Neural cell (in vitro differentiated cells): ENCODE data around the gene EIF4G3. TPM values are rescaled to one million over a fixed set of nuclear protein-coding genes. Genes with fewer than 3 reads are reported as not detected.

Source experiments
- H2AFZ ChIP-seq: fragments of 200-600, 300-800 bp; sonication (generic), shearing (Covaris generic); 2 replicates; pipeline ENCODE4 v1.6.0; 2014; ENCODE audit warnings: low read depth, mild to moderate bottlenecking, antibody characterized with exemption, low read length, moderate library complexity
- H3F3A ChIP-seq: fragments of 200-600 bp; shearing (Covaris generic); 2 replicates; pipeline ENCODE4 v1.6.1; 2016; ENCODE audit warnings: mild to moderate bottlenecking, moderate library complexity, mixed read lengths, antibody characterized with exemption, low read length; ENCODE audit not compliant: insufficient read depth, poor library complexity, severe bottlenecking
- H3K27ac ChIP-seq: fragments of 200-600, 300-800 bp; sonication (generic), shearing (Covaris generic); 2 replicates; pipeline ENCODE4 v1.5.1; 2014; ENCODE audit warnings: mild to moderate bottlenecking, low read length, moderate library complexity
- H3K27me3 ChIP-seq: fragments of 300-800, 200-600 bp; sonication (generic), shearing (Covaris generic); 2 replicates; pipeline ENCODE4 v1.6.0; 2014; ENCODE audit warnings: mild to moderate bottlenecking, low read depth, low read length, moderate library complexity; ENCODE audit not compliant: insufficient read depth
- H3K36me3 ChIP-seq: fragments of 300-800, 200-600 bp; sonication (generic), shearing (Covaris generic); 2 replicates; pipeline ENCODE4 v1.5.1; 2014; ENCODE audit warnings: mild to moderate bottlenecking, antibody characterized with exemption, low read length, moderate library complexity; ENCODE audit not compliant: insufficient read depth
- H3K4me2 ChIP-seq: fragments of 300-800, 200-600 bp; sonication (generic), shearing (Covaris generic); 2 replicates; pipeline ENCODE4 v1.6.0; 2014; ENCODE audit warnings: mild to moderate bottlenecking, low read length
- H3K4me3 ChIP-seq: fragments of 300-800, 200-600 bp; sonication (generic), shearing (Covaris generic); 2 replicates; pipeline ENCODE4 v1.5.1; 2014; ENCODE audit warnings: mild to moderate bottlenecking, low read length, moderate library complexity
- H3K79me2 ChIP-seq: fragments of 200-600 bp; shearing (Covaris generic); replicated peaks from 2 replicates; pipeline ENCODE4 v1.6.0; 2014; ENCODE audit warnings: mild to moderate bottlenecking, low read length, moderate library complexity; ENCODE audit not compliant: insufficient read depth
- H3K9ac ChIP-seq: fragments of 300-800, 200-600 bp; sonication (generic), shearing (Covaris generic); 2 replicates; pipeline ENCODE4 v1.6.1; 2016; ENCODE audit warnings: mild to moderate bottlenecking, low read length, mixed read lengths
- H3K9me2 ChIP-seq: fragments of 200-600 bp; shearing (Covaris generic); 2 replicates; pipeline ENCODE4 v1.6.1; 2016; ENCODE audit warnings: mild to moderate bottlenecking, low read length, mixed read lengths; ENCODE audit not compliant: insufficient read depth
- H3K9me3 ChIP-seq: fragments of 200-600, 300-800 bp; sonication (generic), shearing (Covaris generic); 2 replicates; pipeline ENCODE4 v1.6.1; 2016; ENCODE audit warnings: mild to moderate bottlenecking, mixed run types, low read length, moderate library complexity, mixed read lengths
- H4K20me1 ChIP-seq: fragments of 200-600 bp; shearing (Covaris generic); 2 replicates; pipeline ENCODE4 v1.6.1; 2016; ENCODE audit warnings: mild to moderate bottlenecking, mixed run types; ENCODE audit not compliant: insufficient read depth
- CTCF ChIP-seq: fragments of 450-650 bp; IDR thresholded peaks from 2 replicates; pipeline ENCODE4 v1.5.1; 2014; ENCODE audit warnings: antibody characterized with exemption, mild to moderate bottlenecking, moderate library complexity; ENCODE audit not compliant: poor library complexity, severe bottlenecking
- EP300 ChIP-seq: fragments of 450-650 bp; conservative IDR thresholded peaks from 2 replicates; pipeline ENCODE4 v1.6.1; 2014; ENCODE audit warnings: antibody characterized with exemption, mild to moderate bottlenecking, moderate library complexity; ENCODE audit not compliant: poor library complexity, severe bottlenecking
- EZH2 ChIP-seq: fragments of 200-600, 300-800 bp; shearing (Covaris generic), sonication (generic); IDR thresholded peaks from 2 replicates; pipeline ENCODE4 v1.6.1; 2014; ENCODE audit warnings: antibody characterized with exemption, low read length, borderline replicate concordance, mild to moderate bottlenecking; ENCODE audit not compliant: insufficient read depth, poor library complexity, severe bottlenecking
- MXI1 ChIP-seq: fragments of 450-650 bp; conservative IDR thresholded peaks from 2 replicates; pipeline ENCODE4 v1.6.1; 2014; ENCODE audit warnings: antibody characterized with exemption, mild to moderate bottlenecking; ENCODE audit not compliant: poor library complexity, severe bottlenecking
- POLR2AphosphoS5 ChIP-seq: IDR thresholded peaks from 2 replicates; pipeline ENCODE4 v1.6.1; 2012
- RAD21 ChIP-seq: fragments of 450-650 bp; conservative IDR thresholded peaks from 2 replicates; pipeline ENCODE4 v1.6.1; 2014; ENCODE audit warnings: antibody characterized with exemption, mild to moderate bottlenecking, moderate library complexity
- REST ChIP-seq: IDR thresholded peaks from 2 replicates; pipeline ENCODE4 v1.6.1; 2012; ENCODE audit warnings: borderline replicate concordance
- SMC3 ChIP-seq: fragments of 450-650 bp; conservative IDR thresholded peaks from 2 replicates; pipeline ENCODE4 v1.6.1; 2014; ENCODE audit warnings: antibody characterized with exemption, mild to moderate bottlenecking, moderate library complexity; ENCODE audit not compliant: poor library complexity
- TAF1 ChIP-seq: IDR thresholded peaks from 2 replicates; pipeline ENCODE4 v1.6.1; 2012; ENCODE audit warnings: low read depth
- polyA plus RNA-seq: library from polyadenylated mRNA; depleted of rRNA; stranded (reverse); fragments of >200 nt; gene quantifications from 2 replicates; pipeline ENCODE4 v1.2.3, GENCODE V29; 2014

EIF4G3 gene
- polyA plus RNA-seq, 1 donor from 2014 or later, result 56.9 TPM

GRCh38 chr1:21200767-21201166 is 24.1 kb upstream of the EIF4G3 start:
- H2AFZ ChIP-seq, result no peak overlapping the region

GRCh38 chr1:21198929-21199328 is 22.2 kb upstream of the EIF4G3 start:
- peak overlapping the region; percentile 94 for H3K27ac ChIP-seq
- H3K9ac ChIP-seq, result peak overlapping the region; percentile 62
- no peaks in the 10 kb centered on the region for H3K36me3 ChIP-seq
- H3K9me2 ChIP-seq, result no peaks in the 10 kb centered on the region
- H4K20me1 ChIP-seq, result no peaks in the 10 kb centered on the region
- H3K9me3 ChIP-seq, result no peaks in the 10 kb centered on the region
- no peaks in the 10 kb centered on the region for H3K27me3 ChIP-seq
- peak overlapping the region; percentile 51 for H2AFZ ChIP-seq
- H3F3A ChIP-seq, result no peaks in the 10 kb centered on the region
- H3K4me3 ChIP-seq, result peak overlapping the region; percentile 58
- no peaks in the 10 kb centered on the region for H3K79me2 ChIP-seq
- H3K4me2 ChIP-seq, result peak overlapping the region; percentile 72
- TF ChIP-seq REST (peak; percentile 87), SMC3 (no peak), CTCF (no peak), EZH2 (no peak), EP300 (peak; percentile 79)

More at GRCh38 chr1:21200767-21201166, 24.1 kb upstream of the EIF4G3 start:
- H3K4me3 ChIP-seq, result no peak overlapping the region
- no peak overlapping the region for H3K27ac ChIP-seq
- H3K27me3 ChIP-seq, result no peaks in the 10 kb centered on the region
- no peaks in the 10 kb centered on the region for H3K36me3 ChIP-seq
- TF ChIP-seq TAF1, result no peak
- TF ChIP-seq REST, result no peak
- TF ChIP-seq RAD21, result no peak
- no peak for TF ChIP-seq EP300
- TF ChIP-seq POLR2AphosphoS5, result no peak
- no peak for TF ChIP-seq SMC3
- TF ChIP-seq EZH2, result no peak
- no peak for TF ChIP-seq MXI1
- no peak for TF ChIP-seq CTCF
- H3K4me2 ChIP-seq, result no peak overlapping the region
- H3K9me3 ChIP-seq, result no peaks in the 10 kb centered on the region
- H3K9me2 ChIP-seq, result no peaks in the 10 kb centered on the region
- no peak overlapping the region for H3K9ac ChIP-seq
- no peaks in the 10 kb centered on the region for H3F3A ChIP-seq
- no peaks in the 10 kb centered on the region for H4K20me1 ChIP-seq
- H3K79me2 ChIP-seq, result no peaks in the 10 kb centered on the region
